HEK293 (cell line): ENCODE results near the gene GSG1.

ENCODE experiments used
- CTCF ChIA-PET: fragments of 350-600 bp; formaldehyde crosslinking; extraction: SDS; loops from one replicate; lab custom pipeline; 2021; ENCODE audit warnings: antibody characterized with exemption; lab: Yijun Ruan, JAX
- POLR2A ChIA-PET: fragments of 300-600 bp; formaldehyde crosslinking; extraction: SDS; loops from one replicate; lab custom pipeline; 2020; ENCODE audit warnings: antibody characterized with exemption, inconsistent platforms; lab: Yijun Ruan, JAX
- H3K27ac ChIP-seq: fragments of 200-500 bp; sonication (Bioruptor generic); 2 replicates; pipeline ENCODE4 v1.5.1; 2014; ENCODE audit warnings: low read depth, low read length, control low read depth, inconsistent platforms; ENCODE audit errors: extremely low read depth
- H3K36me3 ChIP-seq, 2 experiments: fragments of 200-500 bp in 1 of 2; sonication (Bioruptor generic) in 1 of 2; 1 replicate in 1 of 2; 2 replicates in 1 of 2; pipeline ENCODE4 v1.5.1; 2014 to 2017; ENCODE audit warnings: inconsistent platforms in 2 of 2, low read length in 2 of 2; ENCODE audit not compliant: control insufficient read depth in 2 of 2, insufficient read depth in 1 of 2
- H3K4me1 ChIP-seq: fragments of 200-500 bp; sonication (Bioruptor generic); 2 replicates; pipeline ENCODE4 v1.5.1; 2014; ENCODE audit warnings: mild to moderate bottlenecking, low read length, inconsistent platforms; ENCODE audit not compliant: control insufficient read depth, insufficient read depth
- H3K4me3 ChIP-seq: 2 replicates; pipeline ENCODE4 v1.5.1; 2011; ENCODE audit warnings: low read depth, mild to moderate bottlenecking, control low read depth, low read length, moderate library complexity
- H3K9me3 ChIP-seq: fragments of 200-500 bp; sonication (Bioruptor generic); 2 replicates; pipeline ENCODE4 v1.5.1; 2014; ENCODE audit warnings: low read depth, low read length, inconsistent platforms; ENCODE audit not compliant: control insufficient read depth, insufficient read depth
- AEBP2 ChIP-seq: fragments of 450-650 bp; formaldehyde crosslinking; IDR thresholded peaks from 2 replicates; pipeline ENCODE4 v1.5.1; 2016; ENCODE audit warnings: missing biosample characterization, missing genetic modification characterization, borderline replicate concordance
- BCL11A ChIP-seq: fragments of 450-650 bp; formaldehyde crosslinking; IDR thresholded peaks from 2 replicates; pipeline ENCODE4 v1.5.1; 2016; ENCODE audit warnings: low read depth, missing biosample characterization, missing genetic modification characterization
- BCL6B ChIP-seq: fragments of 450-650 bp; formaldehyde crosslinking; IDR thresholded peaks from 2 replicates; pipeline ENCODE4 v1.5.1; 2017; ENCODE audit warnings: missing biosample characterization, missing genetic modification characterization
- EGR2 ChIP-seq: fragments of 450-650 bp; formaldehyde crosslinking; IDR thresholded peaks from 2 replicates; pipeline ENCODE4 v1.5.1; 2016; ENCODE audit warnings: low read depth, missing biosample characterization, missing genetic modification characterization
- GFI1B ChIP-seq: fragments of 450-650 bp; formaldehyde crosslinking; IDR thresholded peaks from 2 replicates; pipeline ENCODE4 v1.5.1; 2016; ENCODE audit warnings: missing biosample characterization, missing genetic modification characterization
- GLIS1 ChIP-seq: fragments of 450-650 bp; formaldehyde crosslinking; IDR thresholded peaks from 2 replicates; pipeline ENCODE4 v1.5.1; 2016; ENCODE audit warnings: missing biosample characterization, missing genetic modification characterization
- HIC1 ChIP-seq: fragments of 450-650 bp; formaldehyde crosslinking; IDR thresholded peaks from 2 replicates; pipeline ENCODE4 v1.5.1; 2016; ENCODE audit warnings: missing biosample characterization, missing genetic modification characterization
- KLF10 ChIP-seq: fragments of 450-650 bp; IDR thresholded peaks from 2 replicates; pipeline ENCODE4 v1.5.1; 2018; ENCODE audit warnings: missing biosample characterization, mild to moderate bottlenecking, missing genetic modification characterization
- SP3 ChIP-seq: fragments of 450-650 bp; formaldehyde crosslinking; IDR thresholded peaks from 2 replicates; pipeline ENCODE4 v1.5.1; 2016; ENCODE audit warnings: missing biosample characterization, missing genetic modification characterization
- YY2 ChIP-seq: fragments of 450-650 bp; formaldehyde crosslinking; IDR thresholded peaks from 2 replicates; pipeline ENCODE4 v1.5.1; 2016; ENCODE audit warnings: missing biosample characterization, missing genetic modification characterization
- ZBTB1 ChIP-seq: fragments of 450-650 bp; formaldehyde crosslinking; IDR thresholded peaks from 2 replicates; pipeline ENCODE4 v1.5.1; 2016; ENCODE audit warnings: missing biosample characterization, missing genetic modification characterization
- ZBTB44 ChIP-seq: fragments of 450-650 bp; IDR thresholded peaks from 2 replicates; pipeline ENCODE4 v1.5.1; 2018; ENCODE audit warnings: missing biosample characterization, mild to moderate bottlenecking, missing genetic modification characterization
- ZBTB49 ChIP-seq: fragments of 450-650 bp; formaldehyde crosslinking; IDR thresholded peaks from 2 replicates; pipeline ENCODE4 v1.5.1; 2016; ENCODE audit warnings: missing biosample characterization, missing genetic modification characterization, low read depth
- ZBTB8A ChIP-seq: fragments of 450-650 bp; formaldehyde crosslinking; IDR thresholded peaks from 2 replicates; pipeline ENCODE4 v1.5.1; 2016; ENCODE audit warnings: missing biosample characterization, missing genetic modification characterization
- ZNF121 ChIP-seq: fragments of 450-650 bp; formaldehyde crosslinking; IDR thresholded peaks from 2 replicates; pipeline ENCODE4 v1.5.1; 2016; ENCODE audit warnings: missing biosample characterization, missing genetic modification characterization
- ZNF174 ChIP-seq: fragments of 450-650 bp; formaldehyde crosslinking; IDR thresholded peaks from 2 replicates; pipeline ENCODE4 v1.5.0; 2017; ENCODE audit warnings: missing biosample characterization, mild to moderate bottlenecking, missing genetic modification characterization
- ZNF184 ChIP-seq: fragments of 450-650 bp; IDR thresholded peaks from 2 replicates; pipeline ENCODE4 v1.5.1; 2018; ENCODE audit warnings: missing biosample characterization, mild to moderate bottlenecking, missing genetic modification characterization
- ZNF248 ChIP-seq: fragments of 450-650 bp; formaldehyde crosslinking; IDR thresholded peaks from 2 replicates; pipeline ENCODE4 v1.5.1; 2017; ENCODE audit warnings: missing biosample characterization, missing genetic modification characterization
- ZNF302 ChIP-seq: fragments of 450-650 bp; formaldehyde crosslinking; IDR thresholded peaks from 2 replicates; pipeline ENCODE4 v1.5.1; 2016; ENCODE audit warnings: missing biosample characterization, missing genetic modification characterization, low read depth
- ZNF311 ChIP-seq: fragments of 450-650 bp; formaldehyde crosslinking; IDR thresholded peaks from 2 replicates; pipeline ENCODE4 v1.5.1; 2017; ENCODE audit warnings: missing biosample characterization, missing genetic modification characterization, borderline replicate concordance
- ZNF544 ChIP-seq: fragments of 450-650 bp; formaldehyde crosslinking; IDR thresholded peaks from 2 replicates; pipeline ENCODE4 v1.5.0; 2017; ENCODE audit warnings: missing biosample characterization, missing genetic modification characterization

Gene GSG1

GRCh38 chr12:13120413-13120812, 16.9 kb upstream of the GSG1 start (continued):
- TF ChIP-seq BCL11A (tag by site-specific recombination) = no peak
- TF ChIP-seq ZBTB8A (tag by site-specific recombination) = no peak
- TF ChIP-seq ZNF121 (tag by site-specific recombination) = no peak
- TF ChIP-seq HIC1 (tag by site-specific recombination) = no peak
- TF ChIP-seq ZNF311 = no peak
- no peak for TF ChIP-seq KLF10
- no peak for TF ChIP-seq ZNF174

GRCh38 chr12:13119826-13120225, 16.4 kb upstream of the GSG1 start:
- H3K27ac ChIP-seq = no peak overlapping the region
- H3K9me3 ChIP-seq = no peaks in the 10 kb centered on the region
- no peak overlapping the region for H3K4me3 ChIP-seq
- POLR2A ChIA-PET = no interaction called here
- CTCF ChIA-PET = no interaction called here
- TF ChIP-seq GFI1B (tag by site-specific recombination) (no peak), ZBTB49 (tag by site-specific recombination) (no peak), ZBTB44 (tag by site-specific recombination) (no peak), ZNF248 (no peak), ZNF184 (tag by site-specific recombination) (no peak), SP3 (tag by site-specific recombination) (no peak), ZNF302 (tag by site-specific recombination) (no peak), BCL6B (tag by site-specific recombination) (no peak), AEBP2 (tag by site-specific recombination) (no peak), ZBTB1 (tag by site-specific recombination) (no peak), ZNF544 (no peak), YY2 (tag by site-specific recombination) (no peak), EGR2 (no peak), GLIS1 (tag by site-specific recombination) (no peak)
- no peaks in the 10 kb centered on the region for H3K4me1 ChIP-seq
- no peaks in the 10 kb centered on the region for H3K36me3 ChIP-seq
